GM12878 (cell line): ENCODE results near the gene DOCK9. TPM values are rescaled to one million over a fixed set of nuclear protein-coding genes. Genes with fewer than 3 reads are reported as not detected.

Experiments used
- ATAC-seq: fragments of 200-7000 bp; cut with Tn5 transposase; 3 replicates; pipeline ENCODE4 v1.9.1; 2020; ENCODE audit warnings: mild to moderate bottlenecking, moderate library complexity
- BruUV-seq: library from RNA; stranded (reverse); fragments of 400-500 nt; replicated peaks from 2 replicates; lab custom pipeline; 2021; lab: Mats Ljungman, UMichigan
- CTCF ChIA-PET: fragments of 300-600 bp; sonication (Branson Sonifier 250); formaldehyde crosslinking; extraction: SDS; loops from one replicate; lab custom pipeline; 2021; ENCODE audit warnings: inconsistent platforms; lab: Yijun Ruan, JAX
- POLR2A ChIA-PET: fragments of 350-600 bp; formaldehyde crosslinking; extraction: SDS; loops from one replicate; lab custom pipeline; 2021; ENCODE audit warnings: inconsistent platforms; lab: Charles Lee
- RAD21 ChIA-PET: fragments of 300-600 bp; sonication (Branson Sonifier 250); formaldehyde crosslinking; loops from one replicate; lab custom pipeline; 2023; ENCODE audit warnings: antibody characterized with exemption; ENCODE audit not compliant: unreplicated experiment; lab: Charles Lee
- SMC1A ChIA-PET: fragments of 300-600 bp; sonication (Branson Sonifier 250); formaldehyde crosslinking; loops from one replicate; lab custom pipeline; 2023; ENCODE audit not compliant: unreplicated experiment, uncharacterized antibody; lab: Charles Lee
- DNase-seq: peaks from one replicate; pipeline ENCODE4 v3.0.0-alpha.2; 2011; ENCODE audit warnings: low read depth, low spot score
- FAIRE-seq: peaks from 3 replicates; lab custom pipeline; 2011; peaks lifted over from hg19 to GRCh38; lab: Jason Lieb, UNC
- H2AFZ ChIP-seq: 2 replicates; pipeline ENCODE4 v1.6.0; 2011; ENCODE audit warnings: low read depth, low read length, control low read depth; ENCODE audit not compliant: control insufficient read depth
- H3K27ac ChIP-seq: 2 replicates; pipeline ENCODE4 v1.5.1; 2011; ENCODE audit warnings: control low read depth; ENCODE audit not compliant: control insufficient read depth, insufficient read depth
- H3K27me3 ChIP-seq, 2 experiments: replicated peaks in 1 of 2; 2 replicates each; pipeline versions ENCODE4 v1.6.0 to v1.6.1; 2011; ENCODE audit warnings: low read length in 1 of 2; ENCODE audit not compliant: control insufficient read depth in 2 of 2, insufficient read depth in 2 of 2
- H3K36me3 ChIP-seq, 2 experiments: 2 replicates each; pipeline ENCODE4 v1.5.1; 2011; ENCODE audit warnings: low read length in 1 of 2; ENCODE audit not compliant: control insufficient read depth in 2 of 2, insufficient read depth in 2 of 2
- H3K4me1 ChIP-seq: 2 replicates; pipeline ENCODE4 v1.6.1; 2011; ENCODE audit warnings: mild to moderate bottlenecking, low read length, moderate library complexity, mixed read lengths; ENCODE audit not compliant: control insufficient read depth, insufficient read depth
- H3K4me2 ChIP-seq: 2 replicates; pipeline ENCODE4 v1.6.0; 2011; ENCODE audit warnings: control low read depth; ENCODE audit not compliant: control insufficient read depth, insufficient read depth
- H3K4me3 ChIP-seq: fragments of 200-600 bp; sonication (generic); 2 replicates; pipeline ENCODE4 v1.5.1; 2016
- H3K79me2 ChIP-seq: 2 replicates; pipeline ENCODE4 v1.6.0; 2011; ENCODE audit warnings: low read length; ENCODE audit not compliant: control insufficient read depth, insufficient read depth
- H3K9ac ChIP-seq: 2 replicates; pipeline ENCODE4 v1.8.0; 2011; ENCODE audit warnings: low read length, control low read depth, mixed read lengths; ENCODE audit not compliant: control insufficient read depth, insufficient read depth
- H3K9me3 ChIP-seq: replicated peaks from 3 replicates; pipeline ENCODE4 v1.5.1; 2011; ENCODE audit warnings: mild to moderate bottlenecking, low read length; ENCODE audit not compliant: control insufficient read depth, insufficient read depth
- H4K20me1 ChIP-seq: 2 replicates; pipeline ENCODE4 v1.6.0; 2011; ENCODE audit not compliant: control insufficient read depth, insufficient read depth
- ASH2L ChIP-seq: fragments of 300-600, 200-600 bp; sonication (generic); IDR thresholded peaks from 2 replicates; pipeline ENCODE4 v1.6.1; 2017; ENCODE audit warnings: low read depth, mild to moderate bottlenecking, borderline replicate concordance
- BRCA1 ChIP-seq: IDR thresholded peaks from 2 replicates; pipeline ENCODE4 v1.6.1; 2011; ENCODE audit warnings: low read depth, low read length, improper control_type of control experiment
- EGR1 ChIP-seq, 2 experiments: IDR thresholded peaks; 1 replicate in 1 of 2; 2 replicates in 1 of 2; pipeline ENCODE4 v1.6.1; 2011 to 2012; ENCODE audit warnings: low read depth in 2 of 2, low read length in 2 of 2, borderline replicate concordance in 1 of 2, mild to moderate bottlenecking in 1 of 2, moderate library complexity in 1 of 2
- ESRRA ChIP-seq: IDR thresholded peaks from 2 replicates; pipeline ENCODE4 v1.6.1; 2012; ENCODE audit warnings: mild to moderate bottlenecking, low read length, improper control_type of control experiment
- KLF5 ChIP-seq: fragments of 450-650 bp; IDR thresholded peaks from 2 replicates; pipeline ENCODE4 v1.6.1; 2014; ENCODE audit warnings: mild to moderate bottlenecking; ENCODE audit not compliant: partially characterized antibody
- NR2F1 ChIP-seq: fragments of 450-650 bp; conservative IDR thresholded peaks from 2 replicates; pipeline ENCODE4 v1.6.1; 2017; ENCODE audit warnings: mild to moderate bottlenecking
- SMAD1 ChIP-seq: fragments of 450-650 bp; IDR thresholded peaks from 2 replicates; pipeline ENCODE4 v1.6.1; 2018; ENCODE audit warnings: mild to moderate bottlenecking, low read depth; ENCODE audit not compliant: partially characterized antibody
- ZNF207 ChIP-seq: fragments of 450-650 bp; IDR thresholded peaks from 2 replicates; pipeline ENCODE4 v1.6.1; 2014; ENCODE audit warnings: antibody characterized with exemption, mild to moderate bottlenecking, borderline replicate concordance
- ZNF384 ChIP-seq: IDR thresholded peaks from 2 replicates; pipeline ENCODE4 v1.6.1; 2012; ENCODE audit warnings: low read depth, mild to moderate bottlenecking, low read length, improper control_type of control experiment, borderline replicate concordance
- WGBS: methylation state at CpG from one replicate; pipeline ENCODE4 v1.1.6; 2016; ENCODE audit warnings: low lambda C conversion rate; ENCODE audit not compliant: insufficient replicate concordance, insufficient coverage; ENCODE audit errors: missing lambda C conversion rate; 5-methylcytosine and 5-hydroxymethylcytosine counted together
- in situ Hi-C: fragments of 300-500 bp; cut with MboI; formaldehyde crosslinking; loops from 9 replicates; pipeline ENCODE4 v1.14.3; 2018; ENCODE audit warnings: mixed read lengths
- intact Hi-C: fragments of 100-400 bp; cut with micrococcal nuclease; formaldehyde crosslinking; loops from one replicate; pipeline ENCODE4 v1.14.2; 2022; ENCODE audit not compliant: unreplicated experiment
- polyA plus RNA-seq, 11 experiments: library from polyadenylated mRNA; depleted of rRNA in 4 of 11; unstranded in 6 of 11; stranded (reverse) in 5 of 11; fragments of >200 nt; fragmentation: Nextera tagmentation in 4 of 11; fragmentation: Illumina TruSeq in 1 of 11; extraction: Ambion mirVana in 4 of 11; extraction: Trizol in 1 of 11; gene quantifications; 1 replicate in 1 of 11; 2 replicates in 10 of 11; pipeline versions ENCODE4 v1.2.1 to v1.2.3, GENCODE V29; 2011 to 2016; ENCODE audit warnings: inconsistent platforms in 2 of 11, missing spikeins in 2 of 11, low read depth in 1 of 11
- total RNA-seq, 4 experiments: library from RNA; depleted of rRNA in 3 of 4; stranded (reverse); fragments of >200 nt in 3 of 4; fragmentation: Illumina TruSeq in 1 of 4; extraction: Trizol in 1 of 4; gene quantifications; 2 replicates each; pipeline versions ENCODE4 v1.2.1 to v1.2.3, GENCODE V29; 2013 to 2021
- TF ChIP-seq, protein P1 (sequence below): IDR thresholded peaks from 2 replicates; pipeline ENCODE4 v1.6.1; 2011; ENCODE audit warnings: low read depth, mild to moderate bottlenecking, low read length, moderate library complexity, borderline replicate concordance; ENCODE audit errors: extremely low read depth
- TF ChIP-seq, protein P2 (sequence below): fragments of 150-350 bp; IDR thresholded peaks from 2 replicates; pipeline ENCODE4 v1.6.1; 2014; ENCODE audit warnings: mild to moderate bottlenecking, low read depth, low read length
- TF ChIP-seq, protein P3 (sequence below): IDR thresholded peaks from 2 replicates; pipeline ENCODE4 v1.6.1; 2012; ENCODE audit warnings: low read depth, low read length, improper control_type of control experiment
- TF ChIP-seq, protein P4 (sequence below): fragments of 450-650 bp; conservative IDR thresholded peaks from 2 replicates; pipeline ENCODE4 v1.6.1; 2017; ENCODE audit warnings: mild to moderate bottlenecking, moderate library complexity

The DOCK9 gene
- total and polyA plus RNA-seq, 10 of the 15 experiments (the other 5 are each of a cell fraction or from before 2014, with no cell fraction given), result 0.09 to 2.9 (median 0.74) TPM

DNA sequence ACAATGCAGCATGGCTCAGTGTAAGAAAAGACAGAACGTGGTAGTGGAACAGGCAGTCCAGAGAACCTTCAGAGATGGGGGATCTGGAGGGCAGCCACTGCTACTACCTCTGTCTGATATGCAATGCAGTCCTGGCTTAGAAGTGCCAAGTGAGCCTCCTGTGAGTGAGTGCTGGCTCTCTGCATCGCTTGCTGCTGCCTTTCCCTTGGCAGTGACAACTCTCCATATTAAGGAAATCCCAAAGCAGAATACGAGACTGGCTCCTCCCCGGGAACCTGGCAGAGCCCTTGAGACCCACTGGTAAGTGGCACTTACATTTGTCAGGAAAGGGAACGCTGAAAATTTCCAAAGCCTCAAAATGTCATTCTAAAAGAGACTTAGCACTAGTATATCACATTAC lies 7.5 kb downstream of the DOCK9 start:
- in situ Hi-C loops (no loop called here), intact Hi-C loops (no loop called here)
- TF ChIP-seq, protein P1, sequence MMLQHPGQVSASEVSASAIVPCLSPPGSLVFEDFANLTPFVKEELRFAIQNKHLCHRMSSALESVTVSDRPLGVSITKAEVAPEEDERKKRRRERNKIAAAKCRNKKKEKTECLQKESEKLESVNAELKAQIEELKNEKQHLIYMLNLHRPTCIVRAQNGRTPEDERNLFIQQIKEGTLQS, result no peak
- H2AFZ ChIP-seq, result no peak overlapping the region
- H3K9me3 ChIP-seq, result no peaks in the 10 kb centered on the region
- no TSS peak for BruUV-seq
- ATAC-seq, result no peak
- H3K4me1 ChIP-seq, result peaks cover 4% of the 10 kb centered on the region
- no peak for FAIRE-seq
- ChIA-PET POLR2A (no interaction called here), RAD21 (no interaction called here), SMC1A (no interaction called here), CTCF (no interaction called here)
- no peak overlapping the region for H3K4me3 ChIP-seq
- no peaks in the 10 kb centered on the region for H3K36me3 ChIP-seq
- no peak overlapping the region for H3K4me2 ChIP-seq
- DNase-seq, result no peak
- H3K27ac ChIP-seq, result no peak overlapping the region
- H3K79me2 ChIP-seq, result no peaks in the 10 kb centered on the region
- no peaks in the 10 kb centered on the region for H3K27me3 ChIP-seq
- no peaks in the 10 kb centered on the region for H4K20me1 ChIP-seq
- H3K9ac ChIP-seq, result no peak overlapping the region
- WGBS, result 23% methylated on average over 5 of the region's 5 CpGs

DNA sequence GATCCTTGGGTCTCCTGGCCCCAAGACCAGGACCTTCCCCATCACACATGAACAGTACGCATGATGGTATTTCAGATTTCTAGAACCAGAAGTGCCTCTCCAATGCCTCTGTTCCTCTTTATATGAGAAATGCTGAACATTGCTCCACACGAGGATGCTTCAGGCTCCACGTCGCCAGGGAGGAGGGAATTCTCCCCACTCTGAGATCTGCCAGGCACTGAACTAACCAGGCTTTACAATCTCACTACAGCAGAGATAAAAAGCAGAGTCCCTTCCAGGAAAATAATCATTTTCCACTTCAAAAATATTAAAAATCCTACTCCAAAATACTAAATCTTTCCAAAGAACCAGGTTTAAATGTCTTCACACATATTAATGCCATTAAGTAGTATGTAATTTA lies 10.4 kb downstream of the DOCK9 start:
- H3K27ac ChIP-seq, result no peak overlapping the region
- H2AFZ ChIP-seq, result no peak overlapping the region
- DNase-seq (no peak), ATAC-seq (no peak), FAIRE-seq (no peak)
- CTCF ChIA-PET, result interaction anchor here (0.8 kb wide), 1 partner anchor 542 kb away, joined by 3 read pairs; no protein-coding TSS in a partner anchor
- RAD21 ChIA-PET, result no interaction called here
- no peaks in the 10 kb centered on the region for H3K9me3 ChIP-seq
- intact Hi-C loops, result no loop called here
- H3K27me3 ChIP-seq, result no peaks in the 10 kb centered on the region
- no peaks in the 10 kb centered on the region for H3K36me3 ChIP-seq
- H3K4me3 ChIP-seq, result no peak overlapping the region
- H3K4me1 ChIP-seq, result no peaks in the 10 kb centered on the region
- H4K20me1 ChIP-seq, result no peaks in the 10 kb centered on the region
- no peak overlapping the region for H3K9ac ChIP-seq
- SMC1A ChIA-PET, result no interaction called here
- 43% methylated on average over 4 of the region's 4 CpGs for WGBS
- POLR2A ChIA-PET, result no interaction called here
- BruUV-seq, result no TSS peak
- no peaks in the 10 kb centered on the region for H3K79me2 ChIP-seq
- no peak overlapping the region for H3K4me2 ChIP-seq
- in situ Hi-C loops, result no loop called here
- no peak for TF ChIP-seq EGR1 (IDR thresholded peaks at IDR 0.05; ENCODE audit: borderline replicate concordance in 1 of 2, low read depth in 2 of 2, low read length in 2 of 2)
- no peak for TF ChIP-seq ASH2L
- TF ChIP-seq ZNF207, result no peak
- TF ChIP-seq KLF5, result no peak
- TF ChIP-seq NR2F1, result no peak
- TF ChIP-seq, protein P2, sequence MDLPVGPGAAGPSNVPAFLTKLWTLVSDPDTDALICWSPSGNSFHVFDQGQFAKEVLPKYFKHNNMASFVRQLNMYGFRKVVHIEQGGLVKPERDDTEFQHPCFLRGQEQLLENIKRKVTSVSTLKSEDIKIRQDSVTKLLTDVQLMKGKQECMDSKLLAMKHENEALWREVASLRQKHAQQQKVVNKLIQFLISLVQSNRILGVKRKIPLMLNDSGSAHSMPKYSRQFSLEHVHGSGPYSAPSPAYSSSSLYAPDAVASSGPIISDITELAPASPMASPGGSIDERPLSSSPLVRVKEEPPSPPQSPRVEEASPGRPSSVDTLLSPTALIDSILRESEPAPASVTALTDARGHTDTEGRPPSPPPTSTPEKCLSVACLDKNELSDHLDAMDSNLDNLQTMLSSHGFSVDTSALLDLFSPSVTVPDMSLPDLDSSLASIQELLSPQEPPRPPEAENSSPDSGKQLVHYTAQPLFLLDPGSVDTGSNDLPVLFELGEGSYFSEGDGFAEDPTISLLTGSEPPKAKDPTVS, result no peak
- TF ChIP-seq SMAD1, result no peak
- TF ChIP-seq ZNF384, result no peak
- TF ChIP-seq BRCA1, result no peak
- TF ChIP-seq, protein P3, sequence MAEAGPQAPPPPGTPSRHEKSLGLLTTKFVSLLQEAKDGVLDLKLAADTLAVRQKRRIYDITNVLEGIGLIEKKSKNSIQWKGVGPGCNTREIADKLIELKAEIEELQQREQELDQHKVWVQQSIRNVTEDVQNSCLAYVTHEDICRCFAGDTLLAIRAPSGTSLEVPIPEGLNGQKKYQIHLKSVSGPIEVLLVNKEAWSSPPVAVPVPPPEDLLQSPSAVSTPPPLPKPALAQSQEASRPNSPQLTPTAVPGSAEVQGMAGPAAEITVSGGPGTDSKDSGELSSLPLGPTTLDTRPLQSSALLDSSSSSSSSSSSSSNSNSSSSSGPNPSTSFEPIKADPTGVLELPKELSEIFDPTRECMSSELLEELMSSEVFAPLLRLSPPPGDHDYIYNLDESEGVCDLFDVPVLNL, result no peak
- TF ChIP-seq, protein P4, sequence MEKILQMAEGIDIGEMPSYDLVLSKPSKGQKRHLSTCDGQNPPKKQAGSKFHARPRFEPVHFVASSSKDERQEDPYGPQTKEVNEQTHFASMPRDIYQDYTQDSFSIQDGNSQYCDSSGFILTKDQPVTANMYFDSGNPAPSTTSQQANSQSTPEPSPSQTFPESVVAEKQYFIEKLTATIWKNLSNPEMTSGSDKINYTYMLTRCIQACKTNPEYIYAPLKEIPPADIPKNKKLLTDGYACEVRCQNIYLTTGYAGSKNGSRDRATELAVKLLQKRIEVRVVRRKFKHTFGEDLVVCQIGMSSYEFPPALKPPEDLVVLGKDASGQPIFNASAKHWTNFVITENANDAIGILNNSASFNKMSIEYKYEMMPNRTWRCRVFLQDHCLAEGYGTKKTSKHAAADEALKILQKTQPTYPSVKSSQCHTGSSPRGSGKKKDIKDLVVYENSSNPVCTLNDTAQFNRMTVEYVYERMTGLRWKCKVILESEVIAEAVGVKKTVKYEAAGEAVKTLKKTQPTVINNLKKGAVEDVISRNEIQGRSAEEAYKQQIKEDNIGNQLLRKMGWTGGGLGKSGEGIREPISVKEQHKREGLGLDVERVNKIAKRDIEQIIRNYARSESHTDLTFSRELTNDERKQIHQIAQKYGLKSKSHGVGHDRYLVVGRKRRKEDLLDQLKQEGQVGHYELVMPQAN, result no peak
- TF ChIP-seq ESRRA, result no peak
